Activated CD8-positive, alpha-beta memory T cell treated with anti-CD3 and anti-CD28 coated beads, Interleukin-2, amount 10 ng/mL, durations not matched to agents 7 days and 5 days (primary cell): ENCODE results near the gene SDK1. TPM values are rescaled to one million over a fixed set of nuclear protein-coding genes. Genes with fewer than 3 reads are reported as not detected.

Experiments
- ATAC-seq: fragments of 150-1000 bp; cut with Tn5 transposase; one replicate; pipeline ENCODE4 v1.10.0; 2021; ENCODE audit warnings: moderate library complexity
- CTCF ChIA-PET: fragments of 350-600 bp; sonication (Branson Sonifier 250); formaldehyde crosslinking; loops from one replicate; lab custom pipeline; 2021; ENCODE audit warnings: antibody characterized with exemption; lab: Charles Lee
- DNase-seq: peaks from one replicate; pipeline ENCODE4 v3.0.0-alpha.2; 2020
- H3K27ac Mint-ChIP-seq: one replicate; pipeline ENCODE4 v1.8.0; 2021; ENCODE audit warnings: mild to moderate bottlenecking, mixed read lengths
- H3K27me3 Mint-ChIP-seq: one replicate; pipeline ENCODE4 v1.8.0; 2021; ENCODE audit warnings: mixed read lengths
- H3K36me3 Mint-ChIP-seq: one replicate; pipeline ENCODE4 v1.8.0; 2021; ENCODE audit warnings: mild to moderate bottlenecking, mixed read lengths
- H3K4me1 Mint-ChIP-seq: one replicate; pipeline ENCODE4 v1.8.0; 2021; ENCODE audit warnings: mixed read lengths
- H3K4me3 Mint-ChIP-seq: one replicate; pipeline ENCODE4 v1.8.0; 2021; ENCODE audit warnings: mild to moderate bottlenecking, moderate library complexity, mixed read lengths
- H3K9me3 Mint-ChIP-seq: one replicate; pipeline ENCODE4 v1.8.0; 2022; ENCODE audit warnings: low read depth, mixed read lengths
- total RNA-seq, 2 experiments: library from RNA; stranded (reverse); gene quantifications; one replicate each; pipeline ENCODE4 v1.2.3, GENCODE V29; 2021

Gene SDK1
- total RNA-seq, 2 experiments from 2014 or later = 0.05 to 0.06 TPM

DNA sequence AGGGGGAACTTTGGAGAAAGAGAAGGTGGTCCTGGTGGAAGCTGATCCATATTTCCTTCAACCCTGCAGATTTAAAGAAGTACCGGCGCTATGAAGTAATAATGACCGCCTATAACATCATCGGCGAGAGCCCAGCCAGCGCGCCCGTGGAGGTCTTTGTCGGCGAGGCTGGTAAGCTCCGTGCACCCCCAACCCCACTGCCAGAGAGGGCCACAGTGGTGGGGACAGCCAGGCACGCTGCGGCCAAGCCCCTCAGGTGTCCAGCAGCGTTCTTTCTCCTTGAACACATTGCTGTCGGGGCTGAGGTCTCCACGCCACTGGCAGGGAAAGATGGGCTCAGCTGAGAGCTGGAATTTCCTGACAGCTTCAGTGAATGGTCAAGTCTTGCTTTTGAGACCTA, 877.4 kb downstream of the SDK1 start:
- no peak overlapping the region for H3K27ac Mint-ChIP-seq
- no peaks in the 10 kb centered on the region for H3K9me3 Mint-ChIP-seq
- H3K4me1 Mint-ChIP-seq = no peaks in the 10 kb centered on the region
- DNase-seq (no peak), ATAC-seq (no peak)
- H3K36me3 Mint-ChIP-seq = no peaks in the 10 kb centered on the region
- no peaks in the 10 kb centered on the region for H3K27me3 Mint-ChIP-seq
- no peak overlapping the region for H3K4me3 Mint-ChIP-seq
- CTCF ChIA-PET = no interaction called here

DNA sequence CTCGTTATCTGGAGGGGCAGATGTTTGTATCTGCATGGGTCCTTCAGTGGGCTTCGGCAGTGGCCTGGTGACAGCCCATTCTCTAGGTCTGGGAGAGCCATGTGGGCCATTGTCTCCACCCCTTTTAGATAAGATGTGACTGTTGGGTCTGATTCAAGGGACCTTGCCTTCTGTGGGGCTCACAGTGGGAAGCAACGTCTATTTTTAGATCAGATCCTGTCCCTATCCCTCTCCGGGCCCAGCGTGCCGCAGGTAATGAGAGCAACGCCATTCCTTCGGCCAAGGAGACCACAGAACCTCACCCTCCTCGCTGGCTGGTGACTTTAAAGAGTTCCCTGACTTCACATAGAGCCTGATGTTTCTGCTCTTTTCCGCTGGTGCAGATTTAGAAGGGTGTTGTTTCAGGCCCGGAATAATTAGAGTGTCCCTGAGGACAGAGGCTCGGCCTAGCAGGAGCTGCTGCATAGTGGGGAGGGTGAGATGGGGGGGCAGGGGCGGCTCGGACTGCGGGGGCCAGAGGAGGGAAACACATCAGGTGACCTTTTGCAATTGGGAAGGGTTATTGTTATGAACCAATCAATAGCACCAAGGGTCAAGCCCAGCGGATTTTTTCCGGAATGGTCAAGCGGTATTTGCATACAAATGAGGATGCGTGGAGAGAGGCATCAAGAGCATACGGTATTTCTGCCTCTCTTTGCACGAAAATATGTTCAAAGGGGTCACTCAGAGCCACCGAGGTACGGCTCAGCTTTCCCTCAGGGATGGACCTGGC, 878.0 kb downstream of the SDK1 start:
- Mint-ChIP-seq H3K27ac (no peak overlapping the region), H3K27me3 (no peaks in the 10 kb centered on the region), H3K4me3 (no peak overlapping the region), H3K36me3 (no peaks in the 10 kb centered on the region), H3K9me3 (no peaks in the 10 kb centered on the region), H3K4me1 (no peaks in the 10 kb centered on the region)
- DNase-seq = no peak
- no peak for ATAC-seq
- CTCF ChIA-PET = no interaction called here

DNA sequence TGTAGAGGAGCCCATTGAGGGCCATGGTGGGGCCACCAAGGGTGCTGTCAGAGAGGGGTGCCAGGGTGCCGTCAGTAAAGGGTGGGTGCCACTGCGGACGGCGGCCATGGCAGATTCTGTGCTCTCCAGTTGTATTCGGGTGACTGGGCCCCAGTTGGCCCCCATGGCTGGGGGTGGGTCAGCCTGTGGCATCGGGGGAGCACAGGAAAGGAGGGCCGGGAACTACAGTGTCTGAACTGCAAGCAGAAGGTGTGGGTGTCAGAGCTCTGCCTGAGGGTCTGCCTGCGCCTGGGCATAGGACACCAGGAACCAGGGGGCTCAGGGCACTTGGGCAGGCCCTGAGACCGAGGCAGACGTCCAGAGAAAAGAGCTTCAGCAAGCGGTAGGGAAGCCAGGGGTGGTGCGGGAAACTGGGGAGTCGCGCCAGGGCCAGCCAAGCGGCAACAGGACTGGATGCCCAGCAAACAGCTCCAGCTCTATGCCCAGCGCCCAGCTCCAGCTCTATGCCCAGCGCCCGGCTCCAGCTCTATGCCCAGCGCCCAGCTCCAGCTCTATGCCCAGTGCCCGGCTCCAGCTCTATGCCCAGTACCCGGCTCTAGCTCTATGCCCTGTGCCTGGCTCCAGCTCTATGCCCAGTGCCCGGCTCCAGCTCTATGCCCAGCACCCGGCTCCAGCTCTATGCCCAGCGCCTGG, 878.8 kb downstream of the SDK1 start:
- Mint-ChIP-seq H3K36me3 (no peaks in the 10 kb centered on the region), H3K9me3 (no peaks in the 10 kb centered on the region), H3K27ac (no peak overlapping the region), H3K27me3 (no peaks in the 10 kb centered on the region), H3K4me1 (no peaks in the 10 kb centered on the region), H3K4me3 (no peak overlapping the region)
- CTCF ChIA-PET = no interaction called here
- no peak for ATAC-seq
- DNase-seq = no peak

- CTCF ChIA-PET = no interaction called here
- Mint-ChIP-seq H3K36me3 (no peaks in the 10 kb centered on the region), H3K9me3 (no peaks in the 10 kb centered on the region), H3K4me1 (no peaks in the 10 kb centered on the region), H3K4me3 (no peak overlapping the region), H3K27me3 (no peaks in the 10 kb centered on the region), H3K27ac (no peak overlapping the region)
- ATAC-seq (no peak), DNase-seq (no peak)
Observed at GRCh38 chr7:4181446-4181845, 880.4 kb downstream of the SDK1 start.

DNA sequence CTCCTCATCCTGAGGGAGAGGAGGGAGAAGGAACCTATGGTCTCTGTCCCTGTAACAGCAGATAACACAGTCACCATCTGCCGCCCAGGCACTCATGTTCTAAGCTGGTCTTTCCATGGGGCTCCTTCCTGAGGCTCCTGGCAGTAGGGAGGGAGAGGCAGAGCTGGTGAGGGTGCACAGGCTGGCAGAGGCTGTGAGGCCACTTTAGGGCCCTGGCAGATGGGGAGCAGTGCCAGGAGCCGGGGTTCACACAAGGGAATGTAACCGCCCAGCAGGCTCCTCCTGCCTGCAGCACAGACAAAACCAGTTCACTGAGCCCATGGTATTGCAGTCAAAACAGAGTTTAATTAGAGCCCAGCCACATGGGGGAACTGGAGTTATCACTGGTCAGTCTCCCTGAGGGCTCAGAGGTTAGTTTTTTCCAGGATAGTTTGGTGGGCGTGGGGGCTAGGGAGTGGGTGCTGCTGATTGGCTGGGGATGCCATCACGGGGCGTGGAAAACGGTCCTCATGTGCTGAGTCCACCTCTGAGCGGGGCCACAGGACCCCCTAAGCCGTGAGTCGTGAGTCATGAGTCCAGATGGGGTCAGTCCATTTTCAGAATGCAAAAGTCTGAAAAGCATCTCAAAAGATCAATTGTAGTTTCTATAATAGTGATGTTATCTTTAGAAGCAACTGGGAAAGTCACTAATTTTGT, 881.7 kb downstream of the SDK1 start:
- ATAC-seq (no peak), DNase-seq (no peak)
- Mint-ChIP-seq H3K4me3 (no peak overlapping the region), H3K27ac (no peak overlapping the region), H3K36me3 (no peaks in the 10 kb centered on the region), H3K9me3 (no peaks in the 10 kb centered on the region), H3K4me1 (no peaks in the 10 kb centered on the region), H3K27me3 (no peaks in the 10 kb centered on the region)
- CTCF ChIA-PET = no interaction called here

GRCh38 chr7:4184653-4185052, 883.6 kb downstream of the SDK1 start:
- Mint-ChIP-seq H3K4me1 (no peaks in the 10 kb centered on the region), H3K27ac (no peak overlapping the region), H3K9me3 (no peaks in the 10 kb centered on the region), H3K27me3 (no peaks in the 10 kb centered on the region), H3K4me3 (no peak overlapping the region), H3K36me3 (no peaks in the 10 kb centered on the region)
- DNase-seq (no peak), ATAC-seq (no peak)
- CTCF ChIA-PET = no interaction called here

DNA sequence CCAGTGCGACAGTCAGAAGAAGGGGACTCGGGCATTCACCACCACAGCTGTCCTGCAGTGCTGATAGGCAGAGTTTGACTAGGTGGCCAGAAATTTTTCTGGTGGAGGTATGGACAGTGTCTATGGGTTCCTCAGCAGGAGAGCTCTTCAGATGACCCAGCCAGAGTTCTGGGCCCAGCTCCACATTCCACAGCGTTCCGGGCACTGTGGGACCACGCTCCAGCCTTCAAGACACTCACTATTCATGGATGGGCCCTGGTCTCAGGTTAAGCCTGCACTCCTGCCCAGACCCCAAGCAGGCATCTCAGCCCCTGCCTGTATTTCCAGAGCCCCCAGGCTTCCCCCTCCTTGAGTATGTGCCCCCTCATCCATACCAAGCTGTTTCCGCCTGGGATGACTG, 884.1 kb downstream of the SDK1 start:
- ATAC-seq (no peak), DNase-seq (no peak)
- CTCF ChIA-PET = no interaction called here
- H3K4me1 Mint-ChIP-seq = no peaks in the 10 kb centered on the region
- H3K9me3 Mint-ChIP-seq = no peaks in the 10 kb centered on the region
- H3K27ac Mint-ChIP-seq = no peak overlapping the region
- no peak overlapping the region for H3K4me3 Mint-ChIP-seq
- H3K36me3 Mint-ChIP-seq = no peaks in the 10 kb centered on the region
- H3K27me3 Mint-ChIP-seq = no peaks in the 10 kb centered on the region

DNA sequence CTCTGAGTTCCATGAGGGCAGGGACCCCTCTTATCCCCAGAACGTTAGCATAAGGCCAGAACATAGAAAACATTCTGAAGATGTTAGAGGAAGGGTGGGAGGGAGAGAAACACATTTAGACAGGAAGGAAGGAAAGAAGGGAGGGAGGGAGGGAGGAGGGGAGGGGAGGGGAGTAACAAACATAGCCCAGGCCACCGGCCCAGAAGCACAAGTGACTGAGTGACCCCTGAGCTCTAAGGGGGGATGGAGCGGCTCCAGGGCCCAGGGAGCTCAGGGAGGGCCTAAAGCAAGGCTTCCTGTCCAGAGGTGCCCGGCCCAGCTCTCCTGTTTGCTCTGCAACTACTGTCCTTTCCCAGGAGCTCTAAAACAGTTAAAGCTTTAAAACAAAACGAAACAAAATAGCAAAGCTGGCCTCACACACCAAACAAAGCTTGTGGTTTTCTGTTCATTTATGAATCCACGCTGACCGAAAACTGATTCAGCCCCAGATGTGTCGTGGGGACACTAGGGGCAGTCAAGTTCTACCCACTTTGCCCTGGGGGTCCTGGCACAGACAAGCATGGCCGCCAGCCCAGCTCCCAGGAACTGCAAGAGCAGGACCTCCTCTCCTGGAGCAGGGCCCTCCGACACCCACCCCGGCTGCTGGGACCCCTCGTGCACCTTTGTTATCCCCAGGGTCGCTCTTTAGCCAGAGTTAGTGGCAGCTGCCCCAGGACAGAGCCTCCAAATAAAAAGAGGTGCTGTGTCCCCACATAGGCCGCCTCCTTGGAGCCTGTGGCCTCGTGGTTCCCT, 884.9 kb downstream of the SDK1 start:
- H3K4me3 Mint-ChIP-seq = no peak overlapping the region
- H3K36me3 Mint-ChIP-seq = no peaks in the 10 kb centered on the region
- no peak overlapping the region for H3K27ac Mint-ChIP-seq
- H3K4me1 Mint-ChIP-seq = no peaks in the 10 kb centered on the region
- H3K9me3 Mint-ChIP-seq = no peaks in the 10 kb centered on the region
- no peak for ATAC-seq
- no peaks in the 10 kb centered on the region for H3K27me3 Mint-ChIP-seq
- CTCF ChIA-PET = no interaction called here
- DNase-seq = no peak

DNA sequence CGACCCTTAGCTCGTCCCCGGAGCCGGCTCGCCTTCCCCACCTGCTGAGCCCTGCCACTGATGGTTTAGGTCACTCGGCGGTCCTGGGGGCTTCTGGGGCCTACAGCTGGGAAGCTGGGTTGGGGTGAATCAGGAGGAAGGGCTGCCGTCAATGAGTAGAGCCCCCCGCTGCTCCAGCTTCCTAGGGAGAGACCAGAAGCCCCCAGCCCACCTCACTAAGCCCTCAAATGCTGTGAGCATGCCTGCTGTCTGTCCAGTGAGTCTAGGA, 885.4 kb downstream of the SDK1 start:
- Mint-ChIP-seq H3K4me3 (no peak overlapping the region), H3K27ac (no peak overlapping the region), H3K36me3 (no peaks in the 10 kb centered on the region), H3K9me3 (no peaks in the 10 kb centered on the region), H3K4me1 (no peaks in the 10 kb centered on the region), H3K27me3 (no peaks in the 10 kb centered on the region)
- DNase-seq (no peak), ATAC-seq (no peak)
- CTCF ChIA-PET = no interaction called here

DNA sequence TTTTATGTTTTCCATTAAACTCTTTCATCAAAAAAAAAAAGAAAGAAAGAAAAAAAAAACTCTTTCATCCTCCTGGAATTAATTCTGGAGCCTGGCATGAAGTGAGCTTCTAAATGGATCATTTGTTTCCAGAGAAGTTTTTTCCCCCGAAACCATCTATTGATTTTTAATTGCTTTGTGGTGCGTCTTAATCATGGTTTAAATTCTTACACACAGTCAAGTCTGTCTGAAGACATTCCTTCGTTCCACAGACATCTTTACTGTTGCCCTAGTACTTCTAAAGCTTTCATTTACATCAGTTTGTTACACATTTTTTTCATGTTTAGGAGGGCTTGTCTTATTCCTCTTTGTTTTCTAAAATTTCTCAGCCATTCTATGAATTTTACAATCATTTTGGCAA, 887.6 kb downstream of the SDK1 start:
- CTCF ChIA-PET = no interaction called here
- Mint-ChIP-seq H3K4me3 (no peak overlapping the region), H3K36me3 (no peaks in the 10 kb centered on the region), H3K9me3 (no peaks in the 10 kb centered on the region), H3K4me1 (no peaks in the 10 kb centered on the region), H3K27me3 (no peaks in the 10 kb centered on the region), H3K27ac (no peak overlapping the region)
- DNase-seq (no peak), ATAC-seq (no peak)

- DNase-seq = no peak
- H3K27ac Mint-ChIP-seq = no peak overlapping the region
- ATAC-seq = no peak
- H3K4me1 Mint-ChIP-seq = no peaks in the 10 kb centered on the region
- no peaks in the 10 kb centered on the region for H3K36me3 Mint-ChIP-seq
- CTCF ChIA-PET = no interaction called here
- no peaks in the 10 kb centered on the region for H3K9me3 Mint-ChIP-seq
- H3K27me3 Mint-ChIP-seq = no peaks in the 10 kb centered on the region
- no peak overlapping the region for H3K4me3 Mint-ChIP-seq
Observed at GRCh38 chr7:4189131-4189570, 888.1 kb downstream of the SDK1 start.

DNA sequence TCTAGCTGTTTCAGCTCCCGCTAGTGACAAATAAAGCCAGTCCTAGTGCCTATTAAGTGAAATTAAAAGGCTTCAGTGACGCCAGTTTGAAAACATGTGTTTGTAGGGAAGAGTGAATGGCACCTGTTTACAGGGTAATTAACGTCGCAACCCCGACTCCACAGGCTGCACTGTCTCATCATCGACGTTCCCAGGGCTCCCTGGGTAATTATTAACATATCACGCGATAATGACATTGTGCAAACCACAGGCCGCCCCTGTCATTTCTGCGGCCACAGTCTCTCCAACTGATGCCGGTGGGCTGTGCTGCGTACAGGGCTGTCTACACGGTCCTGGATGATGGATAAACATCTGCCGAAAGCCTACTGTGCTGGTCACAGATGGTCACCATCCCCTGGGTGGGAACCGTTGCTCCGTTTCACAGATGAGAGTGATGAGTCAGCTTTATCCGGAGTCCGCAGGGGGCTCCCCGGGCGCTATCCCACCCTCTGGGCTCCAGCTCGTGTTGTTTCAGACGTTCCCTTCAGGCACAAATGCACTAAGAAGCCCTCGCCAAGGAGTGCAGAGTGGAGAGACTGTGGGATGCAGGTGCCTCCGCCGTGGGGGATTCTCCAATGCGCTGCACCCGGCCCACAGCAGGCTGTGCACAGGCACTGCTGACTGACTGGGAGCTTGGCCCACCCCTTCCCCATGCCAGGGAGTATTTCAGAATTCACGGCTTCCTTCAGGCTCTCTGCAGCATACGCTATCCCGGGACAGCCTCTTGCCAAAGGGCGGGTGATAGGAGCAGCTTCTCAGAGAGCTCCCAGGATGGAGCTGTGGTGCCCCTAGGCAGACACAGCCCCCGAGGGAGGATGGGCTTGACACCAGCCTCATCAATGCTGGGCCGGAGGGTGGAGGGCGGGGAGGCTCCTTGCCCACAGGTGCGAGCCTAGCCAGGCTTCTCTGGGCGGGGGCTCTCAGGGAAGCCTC, 889.2 kb downstream of the SDK1 start:
- no peak for DNase-seq
- Mint-ChIP-seq H3K36me3 (no peaks in the 10 kb centered on the region), H3K27me3 (no peaks in the 10 kb centered on the region), H3K4me1 (no peaks in the 10 kb centered on the region), H3K27ac (no peak overlapping the region), H3K4me3 (no peak overlapping the region), H3K9me3 (no peaks in the 10 kb centered on the region)
- no peak for ATAC-seq
- CTCF ChIA-PET = no interaction called here

GRCh38 chr7:4191046-4191445, 890.0 kb downstream of the SDK1 start:
- H3K9me3 Mint-ChIP-seq = no peaks in the 10 kb centered on the region
- DNase-seq (no peak), ATAC-seq (no peak)
- no peaks in the 10 kb centered on the region for H3K36me3 Mint-ChIP-seq
- H3K4me3 Mint-ChIP-seq = no peak overlapping the region
- CTCF ChIA-PET = no interaction called here
- H3K27ac Mint-ChIP-seq = no peak overlapping the region
- no peaks in the 10 kb centered on the region for H3K4me1 Mint-ChIP-seq
- H3K27me3 Mint-ChIP-seq = no peaks in the 10 kb centered on the region
